T-helper 17 cell (primary cell): ENCODE measurements around the gene SPAG7. TPM values are rescaled to one million over a fixed set of nuclear protein-coding genes. Genes with fewer than 3 reads are reported as not detected.
A peak's percentile ranks its signal among the peaks of the same experiment; 100 is the strongest.
"Not testable (repeated sequence)": the region's sequence is repeated elsewhere in the genome, so short reads cannot be mapped to it uniquely, and the experiment has no call there.

Experiments used
- ATAC-seq: fragments of 150-1000 bp; cut with Tn5 transposase; 2 replicates; pipeline ENCODE4 v1.10.0; 2021; ENCODE audit warnings: mild to moderate bottlenecking, moderate library complexity
- DNase-seq, 3 donors: peaks; one replicate each; pipeline versions ENCODE4 v3.0.0 to v3.0.0-alpha.2; 2020 to 2021
- H3K9me3 ChIP-seq: one replicate; pipeline ENCODE4 v1.7.0; 2013; ENCODE audit warnings: low read length, mild to moderate bottlenecking; ENCODE audit not compliant: control insufficient read depth, poor library complexity, severe bottlenecking
- H3K27ac Mint-ChIP-seq: one replicate; pipeline ENCODE4 v1.8.0; 2022; ENCODE audit warnings: mild to moderate bottlenecking, moderate library complexity, mixed read lengths
- H3K27me3 Mint-ChIP-seq: one replicate; pipeline ENCODE4 v1.8.0; 2022; ENCODE audit warnings: mixed read lengths
- H3K36me3 Mint-ChIP-seq: one replicate; pipeline ENCODE4 v1.8.0; 2022; ENCODE audit warnings: low read depth, mixed read lengths
- H3K4me1 Mint-ChIP-seq: one replicate; pipeline ENCODE4 v1.8.0; 2022; ENCODE audit warnings: mild to moderate bottlenecking, mixed read lengths
- H3K4me3 Mint-ChIP-seq: one replicate; pipeline ENCODE4 v1.8.0; 2022; ENCODE audit warnings: mild to moderate bottlenecking, moderate library complexity, mixed read lengths
- total RNA-seq, 4 donors: library from RNA in 2 of 4; stranded (reverse) in 2 of 4; gene quantifications; one replicate each; pipeline ENCODE4 v1.2.3 and lab custom pipeline; 2022 to 2026

The SPAG7 gene
- total RNA-seq, 2 donors from 2014 or later, result 39.0 to 48.4 TPM

GRCh38 chr17:4933646-4934045 lies 34.0 kb downstream of the SPAG7 start:
- H3K27me3 Mint-ChIP-seq, result no peaks in the 10 kb centered on the region
- H3K9me3 ChIP-seq, result no peaks in the 10 kb centered on the region
- peaks cover 31% of the 10 kb centered on the region for H3K4me1 Mint-ChIP-seq
- ATAC-seq (no peak), DNase-seq (no peak)
- H3K4me3 Mint-ChIP-seq, result peak overlapping the region; percentile 61
- peak overlapping the region; percentile 60 for H3K27ac Mint-ChIP-seq
- H3K36me3 Mint-ChIP-seq, result peaks cover 9% of the 10 kb centered on the region

GRCh38 chr17:4932756-4933155 lies 34.9 kb downstream of the SPAG7 start:
- Mint-ChIP-seq H3K27me3 (no peaks in the 10 kb centered on the region), H3K4me1 (peaks cover 27% of the 10 kb centered on the region), H3K27ac (no peak overlapping the region), H3K4me3 (no peak overlapping the region), H3K36me3 (peaks cover 9% of the 10 kb centered on the region)
- H3K9me3 ChIP-seq, result no peaks in the 10 kb centered on the region
- no peak for ATAC-seq
- no peak for DNase-seq

GRCh38 chr17:4931963-4932362 lies 35.7 kb downstream of the SPAG7 start, which contains the start of gene GP1BA:
GP1BA (plus strand) TSS chr17:4932277; CDS start chr17:4932605, 328 bp downstream.
- Mint-ChIP-seq H3K27me3 (no peaks in the 10 kb centered on the region), H3K4me3 (no peak within 1 kb of the TSS), H3K36me3 (peaks cover 9% of the 10 kb centered on the region), H3K27ac (peak within 1 kb of the TSS; percentile 5), H3K4me1 (peaks cover 27% of the 10 kb centered on the region)
- DNase-seq (no peak), ATAC-seq (no peak)
- no peaks in the 10 kb centered on the region for H3K9me3 ChIP-seq

- Mint-ChIP-seq H3K36me3 (peaks cover 9% of the 10 kb centered on the region), H3K4me3 (no peak overlapping the region), H3K4me1 (peaks cover 19% of the 10 kb centered on the region), H3K27ac (no peak overlapping the region), H3K27me3 (no peaks in the 10 kb centered on the region)
- H3K9me3 ChIP-seq, result no peaks in the 10 kb centered on the region
- ATAC-seq (no peak), DNase-seq (no peak)
Measured at GRCh38 chr17:4928881-4929280, 38.7 kb downstream of the SPAG7 start.

GRCh38 chr17:4926577-4927335 lies 40.9 kb downstream of the SPAG7 start:
- not testable (repeated sequence) for H3K27me3 Mint-ChIP-seq, ATAC-seq, DNase-seq, H3K9me3 ChIP-seq, H3K36me3 Mint-ChIP-seq, H3K4me3 Mint-ChIP-seq
- Mint-ChIP-seq H3K27ac (peak overlapping the region; percentile 34), H3K4me1 (peaks cover 15% of the 10 kb centered on the region)

GRCh38 chr17:4921320-4921719 lies 46.3 kb downstream of the SPAG7 start:
- H3K9me3 ChIP-seq, result no peaks in the 10 kb centered on the region
- no peak for DNase-seq
- H3K27ac Mint-ChIP-seq, result no peak overlapping the region
- no peaks in the 10 kb centered on the region for H3K36me3 Mint-ChIP-seq
- H3K27me3 Mint-ChIP-seq, result no peaks in the 10 kb centered on the region
- H3K4me3 Mint-ChIP-seq, result no peak overlapping the region
- H3K4me1 Mint-ChIP-seq, result peaks cover 4% of the 10 kb centered on the region
- ATAC-seq, result no peak

- H3K4me1 Mint-ChIP-seq, result peaks cover 4% of the 10 kb centered on the region
Measured at GRCh38 chr17:4920351-4921048, 47.1 kb downstream of the SPAG7 start.

GRCh38 chr17:4919511-4920047 lies 48.0 kb downstream of the SPAG7 start:
- no peaks in the 10 kb centered on the region for H3K9me3 ChIP-seq
- ATAC-seq, result no peak
- Mint-ChIP-seq H3K27ac (no peak overlapping the region), H3K36me3 (no peaks in the 10 kb centered on the region), H3K4me3 (no peak overlapping the region), H3K27me3 (no peaks in the 10 kb centered on the region), H3K4me1 (peaks cover 4% of the 10 kb centered on the region)
- no peak for DNase-seq

More at GRCh38 chr17:4920351-4921048, 47.1 kb downstream of the SPAG7 start:
- no peaks in the 10 kb centered on the region for H3K27me3 Mint-ChIP-seq
- no peak overlapping the region for H3K27ac Mint-ChIP-seq
- DNase-seq (no peak), ATAC-seq (no peak)
- H3K9me3 ChIP-seq, result no peaks in the 10 kb centered on the region
- H3K36me3 Mint-ChIP-seq, result no peaks in the 10 kb centered on the region
- H3K4me3 Mint-ChIP-seq, result no peak overlapping the region

- not testable (repeated sequence) for ATAC-seq, H3K36me3 Mint-ChIP-seq, H3K27me3 Mint-ChIP-seq
Measured at GRCh38 chr17:4914551-4914950, 53.1 kb downstream of the SPAG7 start.

GRCh38 chr17:4913994-4914393 lies 53.6 kb downstream of the SPAG7 start:
- Mint-ChIP-seq H3K36me3 (no peaks in the 10 kb centered on the region), H3K4me3 (no peak overlapping the region)

More at GRCh38 chr17:4914551-4914950, 53.1 kb downstream of the SPAG7 start:
- H3K4me3 Mint-ChIP-seq, DNase-seq, H3K9me3 ChIP-seq, H3K27ac Mint-ChIP-seq, H3K4me1 Mint-ChIP-seq: not testable (repeated sequence)

More at GRCh38 chr17:4913994-4914393, 53.6 kb downstream of the SPAG7 start:
- no peak overlapping the region for H3K27ac Mint-ChIP-seq
- H3K4me1 Mint-ChIP-seq, result peaks cover 7% of the 10 kb centered on the region
- H3K27me3 Mint-ChIP-seq, result no peaks in the 10 kb centered on the region
- no peak for DNase-seq
- no peaks in the 10 kb centered on the region for H3K9me3 ChIP-seq
- no peak for ATAC-seq

Other genes with a start within 250 kb of the SPAG7 start
- gene MED11, start 236.4 kb downstream of the SPAG7 start, total RNA-seq, result 1 to 10 TPM; 5.9 to 9.3 TPM
- 1 to 10 TPM; 1.0 to 1.6 TPM for gene ZMYND15, start 228.0 kb downstream of the SPAG7 start, total RNA-seq
- gene CXCL16, start 227.9 kb downstream of the SPAG7 start, total RNA-seq, result 10 to 100 TPM; 10.3 to 15.3 TPM
- gene TM4SF5, start 195.9 kb downstream of the SPAG7 start, total RNA-seq, result not detected
- gene VMO1, start 181.5 kb downstream of the SPAG7 start, total RNA-seq, result not detected
- under 1 TPM in 1 of 2 donors, not detected in 1; 0.34 TPM for gene GLTPD2, start 178.9 kb downstream of the SPAG7 start, total RNA-seq
- gene PSMB6, start 171.7 kb downstream of the SPAG7 start, total RNA-seq, result 10 to 100 TPM; 54.3 to 59.7 TPM
- 10 to 100 TPM; 30.6 to 32.8 TPM for gene PLD2, start 160.7 kb downstream of the SPAG7 start, total RNA-seq
- gene MINK1, start 134.5 kb downstream of the SPAG7 start, total RNA-seq, result 100 to 1,000 TPM; 188 to 263 TPM
- 10 to 100 TPM; 10.7 to 12.8 TPM for gene C17orf107, start 68.3 kb downstream of the SPAG7 start, total RNA-seq
- gene CHRNE, start 64.7 kb downstream of the SPAG7 start, total RNA-seq, result 1 to 10 TPM; 1.1 to 1.6 TPM
- gene GP1BA, start 35.5 kb downstream of the SPAG7 start, total RNA-seq, result 10 to 100 TPM in 1 of 2 donors, 1 to 10 TPM in 1; 1.6 to 22.9 TPM
- 10 to 100 TPM; 26.2 to 26.4 TPM for gene SLC25A11, start 27.8 kb downstream of the SPAG7 start, total RNA-seq
- gene RNF167, start 27.5 kb downstream of the SPAG7 start, total RNA-seq, result 10 to 100 TPM; 95.5 to 99.0 TPM
- gene PFN1, start 19.3 kb downstream of the SPAG7 start, total RNA-seq, result 100 to 1,000 TPM; 686 to 710 TPM
- 10 to 100 TPM; 17.2 to 17.6 TPM for gene ENO3, start 16.7 kb downstream of the SPAG7 start, total RNA-seq
- gene CAMTA2, start 19.9 kb upstream of the SPAG7 start, total RNA-seq, result 10 to 100 TPM; 59.9 to 63.5 TPM
- not detected for gene INCA1, start 29.7 kb upstream of the SPAG7 start, total RNA-seq
- gene KIF1C, start 30.1 kb upstream of the SPAG7 start, total RNA-seq, result 10 to 100 TPM; 15.4 to 19.3 TPM
- under 1 TPM in 1 of 2 donors, not detected in 1; 0.12 TPM for gene SLC52A1, start 67.6 kb upstream of the SPAG7 start, total RNA-seq
- 1 to 10 TPM; 2.5 to 3.6 TPM for gene ZFP3, start 110.7 kb upstream of the SPAG7 start, total RNA-seq
- 1 to 10 TPM; 3.4 to 4.1 TPM for gene ZNF232, start 144.1 kb upstream of the SPAG7 start, total RNA-seq
- under 1 TPM; 0.05 to 0.13 TPM for gene USP6, start 148.2 kb upstream of the SPAG7 start, total RNA-seq
- gene ZNF594, start 224.1 kb upstream of the SPAG7 start, total RNA-seq, result 1 to 10 TPM; 3.9 to 5.5 TPM